Vagina (tissue), 2 donors: ENCODE measurements around the gene DPYD. TPM values are rescaled to one million over a fixed set of nuclear protein-coding genes. Genes with fewer than 3 reads are reported as not detected.

Experiments used
- DNase-seq, 2 donors: peaks; one replicate each; pipeline ENCODE4 v3.0.0-alpha.2; 2017; ENCODE audit errors: extremely low spot score in 2 of 2
- H3K27ac ChIP-seq: fragments of 200-600 bp; sonication (generic); one replicate; pipeline ENCODE4 v1.5.1; 2019
- H3K27me3 ChIP-seq: fragments of 200-600 bp; sonication (generic); one replicate; pipeline ENCODE4 v1.5.1; 2019
- H3K36me3 ChIP-seq, 2 donors: fragments of 200-600 bp; sonication (generic); one replicate each; pipeline ENCODE4 v1.5.1; 2017 to 2019
- H3K4me1 ChIP-seq: fragments of 200-600 bp; sonication (generic); one replicate; pipeline ENCODE4 v1.5.1; 2019
- H3K4me3 ChIP-seq, 2 donors: fragments of 200-600 bp; sonication (generic); 1 replicate in 1 of 2; 2 replicates in 1 of 2; pipeline ENCODE4 v1.5.1; 2016 to 2019
- H3K9me3 ChIP-seq: fragments of 200-600 bp; sonication (generic); one replicate; pipeline ENCODE4 v1.5.1; 2019
- POLR2A ChIP-seq, 2 donors: fragments of 450-650 bp; IDR thresholded peaks; one replicate each; pipeline ENCODE4 v1.6.1; 2017; ENCODE audit warnings: antibody characterized with exemption in 2 of 2, mild to moderate bottlenecking in 2 of 2, moderate library complexity in 2 of 2
- POLR2AphosphoS5 ChIP-seq, 2 donors: sonication (generic); formaldehyde crosslinking; IDR thresholded peaks; one replicate each; pipeline ENCODE4 v1.9.0; 2017; ENCODE audit warnings: antibody characterized with exemption in 2 of 2, mild to moderate bottlenecking in 2 of 2, low read depth in 1 of 2; ENCODE audit not compliant: insufficient read depth in 1 of 2
- intact Hi-C: fragments of 100-400 bp; cut with DNase I; formaldehyde crosslinking; loops from one replicate; pipeline ENCODE4 v1.15.1; 2023
- total RNA-seq: library from RNA; depleted of rRNA; stranded (reverse); fragments of >200 nt; gene quantifications from one replicate; pipeline ENCODE4 v1.2.3, GENCODE V29; 2016
- TF ChIP-seq, protein P1 (sequence below), 3 experiments: fragments of 450-650 bp in 2 of 3; fragments of 200-600 bp in 1 of 3; sonication (generic) in 1 of 3; IDR thresholded peaks; one replicate each; pipeline ENCODE4 v1.5.1; 2017 to 2019; ENCODE audit warnings: antibody characterized with exemption in 3 of 3, mild to moderate bottlenecking in 2 of 3, moderate library complexity in 2 of 3

The DPYD gene
- total RNA-seq, 1 donor from 2014 or later, result 45.7 TPM

DNA sequence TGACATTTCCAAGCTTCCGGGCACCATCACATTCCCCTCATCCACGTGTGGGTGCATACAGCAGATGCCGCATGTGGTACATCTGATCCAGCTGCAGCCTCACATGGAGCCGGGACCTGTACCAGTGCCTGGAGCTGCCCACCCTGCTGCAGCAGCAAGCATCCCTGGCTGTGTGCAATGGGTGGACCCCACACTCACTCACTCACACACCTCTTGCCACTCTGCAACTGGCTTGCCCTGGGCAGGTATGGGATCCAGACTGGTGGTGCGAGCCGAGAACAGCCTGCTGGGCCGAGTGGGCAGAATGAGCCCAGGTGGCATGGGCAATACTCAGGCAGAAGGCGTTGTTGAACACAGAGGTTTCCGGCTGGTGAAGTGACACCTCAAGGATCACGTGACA lies 75.0 kb downstream of the DPYD start:
- intact Hi-C loops, result no loop called here
- Histone ChIP-seq H3K36me3 (no peaks in the 10 kb centered on the region), H3K4me1 (peaks cover 7% of the 10 kb centered on the region), H3K27ac (no peak overlapping the region), H3K9me3 (no peaks in the 10 kb centered on the region), H3K27me3 (no peaks in the 10 kb centered on the region), H3K4me3 (no peak overlapping the region)
- TF ChIP-seq POLR2A (IDR thresholded peaks at IDR 0.05) (no peak), POLR2AphosphoS5 (IDR thresholded peaks at IDR 0.05; ENCODE audit: insufficient read depth in 1 of 2, low read depth in 1 of 2) (no peak)
- TF ChIP-seq, protein P1, sequence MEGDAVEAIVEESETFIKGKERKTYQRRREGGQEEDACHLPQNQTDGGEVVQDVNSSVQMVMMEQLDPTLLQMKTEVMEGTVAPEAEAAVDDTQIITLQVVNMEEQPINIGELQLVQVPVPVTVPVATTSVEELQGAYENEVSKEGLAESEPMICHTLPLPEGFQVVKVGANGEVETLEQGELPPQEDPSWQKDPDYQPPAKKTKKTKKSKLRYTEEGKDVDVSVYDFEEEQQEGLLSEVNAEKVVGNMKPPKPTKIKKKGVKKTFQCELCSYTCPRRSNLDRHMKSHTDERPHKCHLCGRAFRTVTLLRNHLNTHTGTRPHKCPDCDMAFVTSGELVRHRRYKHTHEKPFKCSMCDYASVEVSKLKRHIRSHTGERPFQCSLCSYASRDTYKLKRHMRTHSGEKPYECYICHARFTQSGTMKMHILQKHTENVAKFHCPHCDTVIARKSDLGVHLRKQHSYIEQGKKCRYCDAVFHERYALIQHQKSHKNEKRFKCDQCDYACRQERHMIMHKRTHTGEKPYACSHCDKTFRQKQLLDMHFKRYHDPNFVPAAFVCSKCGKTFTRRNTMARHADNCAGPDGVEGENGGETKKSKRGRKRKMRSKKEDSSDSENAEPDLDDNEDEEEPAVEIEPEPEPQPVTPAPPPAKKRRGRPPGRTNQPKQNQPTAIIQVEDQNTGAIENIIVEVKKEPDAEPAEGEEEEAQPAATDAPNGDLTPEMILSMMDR (IDR thresholded peaks at IDR 0.05), result no peak
- no peak for DNase-seq

DNA sequence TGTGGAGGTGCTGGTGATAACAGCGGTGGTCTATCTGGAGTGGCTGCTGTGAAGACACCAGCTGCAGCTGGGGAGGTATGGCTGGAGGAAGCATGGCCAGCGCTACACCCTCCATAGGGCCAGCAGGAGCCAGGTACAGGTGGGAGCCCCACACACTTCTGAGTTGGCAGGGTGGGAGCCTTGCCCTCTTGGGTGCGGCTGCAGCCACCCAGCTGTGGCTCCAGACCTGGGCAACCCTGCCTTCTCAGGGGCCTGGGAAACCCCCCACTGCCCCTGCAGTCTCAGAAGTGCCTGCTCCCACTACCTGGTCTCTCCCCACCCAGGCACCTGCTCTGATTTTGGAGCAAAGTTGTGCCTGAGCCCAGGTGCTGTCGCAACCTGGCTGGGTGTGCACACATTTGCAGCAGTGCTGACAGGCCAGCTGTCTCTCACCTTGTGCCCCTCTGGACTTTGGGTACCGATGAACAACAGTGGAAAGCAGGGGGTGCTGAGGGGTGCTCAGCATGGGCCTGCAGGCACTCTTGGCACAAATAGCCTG lies 76.2 kb downstream of the DPYD start:
- TF ChIP-seq POLR2AphosphoS5 (IDR thresholded peaks at IDR 0.05; ENCODE audit: insufficient read depth in 1 of 2, low read depth in 1 of 2), result no peak
- TF ChIP-seq, protein P1 (IDR thresholded peaks at IDR 0.05), result no peak
- no peak for TF ChIP-seq POLR2A (IDR thresholded peaks at IDR 0.05)
- Histone ChIP-seq H3K4me1 (no peaks in the 10 kb centered on the region), H3K27me3 (no peaks in the 10 kb centered on the region), H3K36me3 (no peaks in the 10 kb centered on the region), H3K27ac (no peak overlapping the region), H3K9me3 (no peaks in the 10 kb centered on the region), H3K4me3 (no peak overlapping the region)
- no peak for DNase-seq
- intact Hi-C loops, result no loop called here

DNA sequence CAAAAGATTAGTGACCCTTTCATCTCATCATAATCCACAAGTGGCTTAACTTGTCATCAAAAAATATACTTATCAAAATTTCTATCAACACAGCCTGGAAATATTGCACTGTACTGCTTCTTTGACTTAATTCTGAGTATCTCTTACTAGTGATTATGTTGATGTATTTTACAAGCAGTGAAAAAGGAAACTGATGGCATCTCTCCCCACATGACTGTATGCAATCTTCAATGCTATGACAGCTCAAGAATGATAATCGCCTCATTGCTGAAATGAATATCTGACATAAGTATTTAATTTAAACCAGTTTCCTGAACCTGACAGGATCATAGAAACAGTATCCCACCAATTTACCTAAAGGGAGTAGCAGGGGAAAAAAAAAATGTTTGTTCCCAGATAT lies 79.5 kb downstream of the DPYD start:
- no peak for DNase-seq
- no peaks in the 10 kb centered on the region for H3K4me1 ChIP-seq
- TF ChIP-seq POLR2A (IDR thresholded peaks at IDR 0.05) (no peak), POLR2AphosphoS5 (IDR thresholded peaks at IDR 0.05; ENCODE audit: insufficient read depth in 1 of 2, low read depth in 1 of 2) (no peak)
- TF ChIP-seq, protein P1 (IDR thresholded peaks at IDR 0.05), result no peak
- H3K9me3 ChIP-seq, result no peaks in the 10 kb centered on the region
- no peaks in the 10 kb centered on the region for H3K27me3 ChIP-seq
- intact Hi-C loops, result no loop called here
- no peaks in the 10 kb centered on the region for H3K36me3 ChIP-seq
- H3K27ac ChIP-seq, result no peak overlapping the region
- no peak overlapping the region for H3K4me3 ChIP-seq

DNA sequence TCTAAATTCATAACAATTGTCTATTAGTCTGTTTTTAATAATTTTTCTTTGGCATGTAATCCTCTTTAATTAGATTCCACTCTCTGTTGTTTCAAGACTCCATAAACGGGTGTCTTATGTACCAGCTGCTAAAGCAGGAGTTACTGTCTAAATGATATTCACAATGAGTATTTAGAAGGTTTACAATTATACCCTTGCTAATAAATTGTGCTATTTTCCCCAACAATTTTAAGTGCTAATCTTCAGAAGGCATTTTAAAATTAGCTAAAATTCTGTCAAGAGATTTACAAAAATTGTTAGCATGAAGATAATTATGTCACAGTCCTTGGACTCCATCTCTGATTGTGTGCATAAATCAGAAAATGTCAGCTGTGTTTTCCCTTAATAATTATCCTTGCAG lies 83.7 kb downstream of the DPYD start:
- no peak overlapping the region for H3K27ac ChIP-seq
- no peaks in the 10 kb centered on the region for H3K9me3 ChIP-seq
- TF ChIP-seq POLR2A (IDR thresholded peaks at IDR 0.05) (no peak), POLR2AphosphoS5 (IDR thresholded peaks at IDR 0.05; ENCODE audit: insufficient read depth in 1 of 2, low read depth in 1 of 2) (no peak)
- H3K36me3 ChIP-seq, result no peaks in the 10 kb centered on the region
- no peaks in the 10 kb centered on the region for H3K4me1 ChIP-seq
- H3K4me3 ChIP-seq, result no peak overlapping the region
- intact Hi-C loops, result no loop called here
- no peaks in the 10 kb centered on the region for H3K27me3 ChIP-seq
- no peak for DNase-seq

DNA sequence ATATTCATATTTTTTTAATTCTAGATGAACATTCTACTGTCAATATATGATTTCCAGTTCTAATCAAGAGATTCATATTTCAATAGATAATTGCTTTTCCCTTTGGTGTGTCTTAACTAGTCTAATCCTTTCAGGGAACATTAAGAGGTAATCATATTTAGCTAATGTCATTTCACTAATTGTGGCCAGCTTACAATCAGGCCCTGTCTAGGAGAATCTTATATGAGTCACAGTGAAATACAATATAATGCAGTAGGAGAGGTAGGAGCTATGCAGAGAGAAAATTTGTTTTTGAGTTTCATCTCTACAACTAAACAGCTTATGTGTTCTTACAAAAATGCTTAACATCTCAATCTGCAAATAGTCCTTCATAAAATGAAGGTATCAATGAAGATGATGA lies 85.9 kb downstream of the DPYD start:
- H3K4me1 ChIP-seq, result no peaks in the 10 kb centered on the region
- H3K9me3 ChIP-seq, result no peaks in the 10 kb centered on the region
- no peak overlapping the region for H3K4me3 ChIP-seq
- no peak overlapping the region for H3K27ac ChIP-seq
- H3K27me3 ChIP-seq, result no peaks in the 10 kb centered on the region
- H3K36me3 ChIP-seq, result no peaks in the 10 kb centered on the region
- DNase-seq, result no peak
- TF ChIP-seq POLR2AphosphoS5 (IDR thresholded peaks at IDR 0.05; ENCODE audit: insufficient read depth in 1 of 2, low read depth in 1 of 2) (no peak), POLR2A (IDR thresholded peaks at IDR 0.05) (no peak)
- TF ChIP-seq, protein P1 (IDR thresholded peaks at IDR 0.05), result no peak
- intact Hi-C loops, result no loop called here
